ENCODE data around the gene ACAA1. TPM values are rescaled to one million over a fixed set of nuclear protein-coding genes. Genes with fewer than 3 reads are reported as not detected.

Gene ACAA1
- total and polyA plus RNA-seq, 2 donors = 33.3 to 75.2 TPM

DNA sequence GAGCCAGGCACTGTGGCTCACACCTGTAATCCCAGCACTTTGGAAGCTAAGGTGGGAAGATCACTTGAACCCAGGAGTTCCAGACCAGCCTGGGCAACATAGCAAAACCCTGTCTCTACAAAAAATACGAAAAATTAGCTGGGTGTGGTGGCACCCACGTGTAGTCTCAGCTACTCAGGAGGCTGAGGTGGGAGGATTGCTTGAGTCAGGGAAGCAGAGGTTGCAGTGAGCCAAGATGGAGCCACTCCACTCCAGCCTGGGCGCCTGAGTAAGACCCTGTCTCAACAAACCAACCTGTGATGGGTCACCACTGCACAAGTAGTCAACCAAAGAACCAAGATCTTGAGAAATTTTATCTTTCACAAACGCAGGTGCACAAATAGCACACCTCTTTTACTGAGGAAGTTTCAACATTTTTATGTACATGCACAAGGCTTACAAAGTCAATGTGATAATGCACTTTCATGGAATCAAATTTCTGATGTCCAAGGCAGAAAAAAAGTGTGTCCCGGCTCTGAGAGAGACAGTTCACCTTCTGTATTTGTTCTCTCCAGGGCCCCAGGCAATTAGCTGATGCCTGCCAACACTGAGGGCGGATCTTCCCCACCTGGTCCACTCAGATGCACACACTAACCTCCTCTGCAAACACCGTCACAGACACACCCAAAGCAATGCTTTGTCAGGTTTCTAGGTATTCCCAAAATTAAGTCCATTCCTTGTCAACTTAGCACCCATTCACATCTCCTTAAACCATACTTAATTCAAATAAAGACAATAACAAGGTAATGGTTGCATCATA lies 12.4 kb downstream of the ACAA1 start:
- Histone ChIP-seq H3K9me3 (ENCODE audit: control insufficient read depth in 2 of 2, insufficient read depth in 1 of 2, low read length in 1 of 2) (no peaks in the 10 kb centered on the region), H3K4me1 (ENCODE audit: control insufficient read depth in 2 of 2, insufficient read depth in 2 of 2, low read length in 2 of 2) (no peaks in the 10 kb centered on the region), H3K36me3 (ENCODE audit: control insufficient read depth in 2 of 2, insufficient read depth in 2 of 2, low read length in 1 of 2) (peaks cover 88 to 89% of the 10 kb centered on the region in 2 donors), H3K27ac (ENCODE audit: low read depth in 1 of 2, low read length in 1 of 2) (no peak overlapping the region), H3K27me3 (ENCODE audit: control insufficient read depth in 2 of 2, insufficient read depth in 1 of 2, low read length in 1 of 2) (no peaks in the 10 kb centered on the region), H3K4me3 (ENCODE audit: low read length in 2 of 2) (no peak overlapping the region)
- no peak for DNase-seq (ENCODE audit: low read depth in 6 of 9, low spot score in 9 of 9)
- WGBS = 91% methylated on average over 7 of the region's 7 CpGs

DNA sequence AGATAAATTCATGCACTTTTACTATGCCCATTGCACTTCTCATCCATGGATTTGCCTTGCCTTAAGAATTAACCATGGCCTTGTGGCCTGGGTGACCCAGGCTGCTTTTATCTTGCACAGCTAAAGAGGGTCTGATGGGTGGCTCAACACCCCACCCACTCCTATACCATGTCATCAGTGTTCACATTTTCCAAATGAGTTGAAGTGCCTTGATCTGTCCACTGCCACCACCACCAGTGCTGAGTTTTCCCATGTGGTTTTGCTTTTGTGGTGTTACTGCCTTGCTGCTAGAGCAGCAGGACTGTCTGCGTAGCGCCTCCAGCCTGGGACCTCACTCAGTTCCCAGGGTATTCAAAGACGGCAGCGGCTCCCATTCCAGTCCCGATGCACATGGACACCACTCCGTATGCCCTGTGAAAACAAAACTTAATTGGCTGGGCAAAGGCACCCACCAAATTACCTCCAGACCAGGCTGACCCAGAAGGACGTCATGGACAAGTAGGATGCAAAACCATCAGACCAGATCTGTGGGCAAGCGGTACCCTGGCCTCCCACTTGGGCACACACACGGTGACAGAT lies 14.1 kb downstream of the ACAA1 start:
- no peak for DNase-seq (ENCODE audit: low read depth in 6 of 9, low spot score in 9 of 9)
- Histone ChIP-seq H3K4me3 (ENCODE audit: low read length in 2 of 2) (no peak overlapping the region), H3K4me1 (ENCODE audit: control insufficient read depth in 2 of 2, insufficient read depth in 2 of 2, low read length in 2 of 2) (no peaks in the 10 kb centered on the region), H3K36me3 (ENCODE audit: control insufficient read depth in 2 of 2, insufficient read depth in 2 of 2, low read length in 1 of 2) (peaks cover 75 to 80% of the 10 kb centered on the region in 2 donors), H3K27me3 (ENCODE audit: control insufficient read depth in 2 of 2, insufficient read depth in 1 of 2, low read length in 1 of 2) (no peaks in the 10 kb centered on the region), H3K9me3 (ENCODE audit: control insufficient read depth in 2 of 2, insufficient read depth in 1 of 2, low read length in 1 of 2) (no peaks in the 10 kb centered on the region), H3K27ac (ENCODE audit: low read depth in 1 of 2, low read length in 1 of 2) (no peak overlapping the region)
- WGBS = 94% methylated on average over 9 of the region's 9 CpGs

DNA sequence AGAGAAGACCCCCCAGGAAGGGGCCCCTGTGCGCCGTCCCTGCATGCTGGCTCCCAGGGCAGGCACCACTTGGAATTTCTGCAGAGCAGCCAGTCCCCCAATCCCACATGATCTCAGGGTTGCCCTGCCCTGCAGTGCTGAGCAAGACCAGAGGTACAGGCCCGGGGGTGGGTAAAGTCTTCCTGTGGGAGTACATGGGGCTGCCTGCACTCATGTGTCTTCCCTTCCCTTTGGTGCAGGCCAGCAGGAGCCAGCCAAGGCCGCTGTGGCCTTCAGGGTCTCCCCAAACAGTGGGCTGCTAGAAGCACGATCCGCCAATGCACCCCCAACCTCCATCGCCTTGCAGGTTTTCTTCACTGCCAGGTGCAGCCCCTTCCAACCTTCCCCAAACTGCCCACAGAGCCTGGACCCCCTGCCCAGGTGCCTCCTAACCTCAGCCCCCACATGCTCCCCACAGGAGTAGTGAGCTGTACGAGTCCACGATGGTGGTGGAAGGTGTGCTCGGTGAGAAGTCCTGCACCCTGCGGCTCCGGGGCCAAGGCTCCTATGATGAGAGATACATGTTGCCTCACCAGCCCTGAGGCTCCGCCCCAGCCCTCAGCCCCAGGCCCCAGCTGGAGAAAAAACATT lies 15.0 kb downstream of the ACAA1 start:
- H3K27me3 ChIP-seq (ENCODE audit: control insufficient read depth in 2 of 2, insufficient read depth in 1 of 2, low read length in 1 of 2) = no peaks in the 10 kb centered on the region
- H3K36me3 ChIP-seq (ENCODE audit: control insufficient read depth in 2 of 2, insufficient read depth in 2 of 2, low read length in 1 of 2) = peaks cover 66 to 71% of the 10 kb centered on the region in 2 donors
- H3K27ac ChIP-seq (ENCODE audit: low read depth in 1 of 2, low read length in 1 of 2) = no peak overlapping the region
- no peaks in the 10 kb centered on the region for H3K4me1 ChIP-seq (ENCODE audit: control insufficient read depth in 2 of 2, insufficient read depth in 2 of 2, low read length in 2 of 2)
- 98% methylated on average over 13 of the region's 13 CpGs for WGBS
- H3K9me3 ChIP-seq (ENCODE audit: control insufficient read depth in 2 of 2, insufficient read depth in 1 of 2, low read length in 1 of 2) = no peaks in the 10 kb centered on the region
- H3K4me3 ChIP-seq (ENCODE audit: low read length in 2 of 2) = no peak overlapping the region
- DNase-seq (ENCODE audit: low read depth in 6 of 9, low spot score in 9 of 9) = no peak

DNA sequence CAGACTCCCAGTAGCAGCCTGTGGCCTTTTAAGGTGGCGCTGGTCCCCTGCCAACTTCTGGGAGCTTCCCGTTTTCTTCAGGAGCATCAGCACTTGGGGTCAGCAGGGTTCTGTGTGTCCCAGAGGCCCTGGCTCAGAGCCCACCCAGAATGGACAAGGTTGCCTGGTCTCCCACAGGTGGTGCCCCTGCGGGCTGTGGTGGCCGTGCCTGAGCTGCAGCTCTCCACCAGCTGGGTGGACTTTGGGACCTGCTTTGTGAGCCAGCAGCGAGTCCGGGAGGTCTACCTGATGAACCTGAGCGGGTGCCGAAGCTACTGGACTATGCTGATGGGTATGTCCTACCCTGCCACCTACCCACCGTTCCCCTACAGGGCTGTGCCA lies 15.5 kb downstream of the ACAA1 start:
- 97% methylated on average over 9 of the region's 9 CpGs for WGBS
- Histone ChIP-seq H3K9me3 (ENCODE audit: control insufficient read depth in 2 of 2, insufficient read depth in 1 of 2, low read length in 1 of 2) (no peaks in the 10 kb centered on the region), H3K4me1 (ENCODE audit: control insufficient read depth in 2 of 2, insufficient read depth in 2 of 2, low read length in 2 of 2) (no peaks in the 10 kb centered on the region), H3K4me3 (ENCODE audit: low read length in 2 of 2) (no peak overlapping the region), H3K36me3 (ENCODE audit: control insufficient read depth in 2 of 2, insufficient read depth in 2 of 2, low read length in 1 of 2) (peaks cover 61 to 66% of the 10 kb centered on the region in 2 donors), H3K27me3 (ENCODE audit: control insufficient read depth in 2 of 2, insufficient read depth in 1 of 2, low read length in 1 of 2) (no peaks in the 10 kb centered on the region), H3K27ac (ENCODE audit: low read depth in 1 of 2, low read length in 1 of 2) (no peak overlapping the region)
- DNase-seq (ENCODE audit: low read depth in 6 of 9, low spot score in 9 of 9) = no peak

DNA sequence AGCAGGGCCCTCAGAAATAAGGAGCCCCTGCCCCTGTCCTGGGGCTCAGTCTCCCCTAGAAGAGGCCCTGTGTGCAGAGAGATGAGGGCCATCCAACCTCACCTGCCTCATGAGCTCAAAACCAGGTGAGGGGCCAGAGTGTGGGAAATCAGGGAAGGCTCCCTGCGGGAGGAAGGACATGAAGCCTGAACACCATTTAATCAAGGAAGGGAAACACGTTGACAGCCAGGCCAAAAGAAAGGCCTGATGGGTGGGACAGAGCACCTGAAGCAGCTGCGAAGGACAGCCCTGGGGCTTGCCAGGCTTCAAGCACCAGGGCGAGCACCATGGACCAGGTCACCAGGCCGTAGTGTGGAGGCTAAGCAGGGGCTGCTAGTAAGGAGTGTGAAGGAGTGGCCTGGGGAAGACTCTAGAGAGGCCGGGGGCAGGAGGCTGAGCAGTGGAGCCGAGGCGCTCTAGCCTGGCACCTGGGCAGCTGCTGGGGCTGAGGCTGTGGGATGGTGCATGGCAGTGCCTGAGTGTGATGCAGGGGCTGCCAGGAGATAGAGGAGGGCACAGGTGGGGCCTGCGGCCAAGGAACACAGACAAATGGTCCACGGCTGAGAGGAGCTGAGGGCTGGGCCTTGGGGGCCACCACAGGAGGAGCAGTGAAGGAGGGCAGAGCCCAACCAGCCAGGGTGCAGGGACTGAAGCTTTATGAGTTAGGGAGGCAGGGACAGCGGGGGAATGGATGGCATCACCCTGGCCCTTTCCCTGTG lies 16.1 kb downstream of the ACAA1 start:
- Histone ChIP-seq H3K9me3 (ENCODE audit: control insufficient read depth in 2 of 2, insufficient read depth in 1 of 2, low read length in 1 of 2) (no peaks in the 10 kb centered on the region), H3K27me3 (ENCODE audit: control insufficient read depth in 2 of 2, insufficient read depth in 1 of 2, low read length in 1 of 2) (no peaks in the 10 kb centered on the region), H3K36me3 (ENCODE audit: control insufficient read depth in 2 of 2, insufficient read depth in 2 of 2, low read length in 1 of 2) (peaks cover 56 to 60% of the 10 kb centered on the region in 2 donors), H3K27ac (ENCODE audit: low read depth in 1 of 2, low read length in 1 of 2) (no peak overlapping the region), H3K4me3 (ENCODE audit: low read length in 2 of 2) (no peak overlapping the region), H3K4me1 (ENCODE audit: control insufficient read depth in 2 of 2, insufficient read depth in 2 of 2, low read length in 2 of 2) (no peaks in the 10 kb centered on the region)
- WGBS = 96% methylated on average over 11 of the region's 11 CpGs
- DNase-seq (ENCODE audit: low read depth in 6 of 9, low spot score in 9 of 9) = no peak

DNA sequence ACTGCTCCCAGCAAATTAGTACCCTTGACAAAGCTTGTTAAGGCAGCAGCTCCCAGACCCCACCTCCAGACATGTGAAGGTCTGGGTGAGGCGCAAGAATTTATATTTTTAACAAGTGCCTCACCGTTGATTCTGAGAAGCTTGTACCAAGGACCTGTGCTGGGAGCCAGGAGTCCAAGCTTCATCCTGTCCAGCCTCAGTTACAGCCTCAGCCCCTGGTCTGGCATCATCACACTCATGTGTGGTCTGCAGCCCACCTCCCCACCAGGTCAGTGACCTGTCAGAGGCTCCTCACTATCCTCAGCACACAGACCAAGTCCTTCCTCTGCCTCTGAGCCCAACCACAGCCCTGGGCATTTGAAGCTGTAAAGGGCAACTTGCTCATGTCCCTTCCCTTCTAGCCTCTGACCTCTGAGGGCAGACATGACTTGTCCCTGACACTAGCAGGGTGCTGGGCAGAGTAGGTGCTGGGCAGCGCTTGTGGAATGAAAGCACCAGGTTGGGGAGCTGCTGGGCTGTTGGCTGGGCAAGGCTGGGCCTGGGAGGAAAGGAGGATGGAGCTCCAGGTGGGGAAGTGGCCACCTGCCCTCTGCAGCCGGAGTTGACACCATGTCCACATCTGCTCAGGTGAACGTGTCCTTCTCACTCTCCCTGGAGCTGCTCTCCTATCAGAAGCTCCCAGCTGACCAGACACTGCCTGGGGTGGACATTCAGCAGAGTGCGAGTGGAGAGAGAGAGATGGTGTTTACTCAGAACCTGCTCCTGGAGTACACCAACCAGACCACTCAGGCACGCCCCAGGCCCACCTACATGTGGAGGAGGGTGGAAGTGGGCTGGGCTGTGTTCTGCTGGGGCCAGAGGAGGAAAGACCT lies 16.9 kb downstream of the ACAA1 start:
- H3K27ac ChIP-seq (ENCODE audit: low read depth in 1 of 2, low read length in 1 of 2) = no peak overlapping the region
- H3K4me1 ChIP-seq (ENCODE audit: control insufficient read depth in 2 of 2, insufficient read depth in 2 of 2, low read length in 2 of 2) = no peaks in the 10 kb centered on the region
- no peak for DNase-seq (ENCODE audit: low read depth in 6 of 9, low spot score in 9 of 9)
- H3K27me3 ChIP-seq (ENCODE audit: control insufficient read depth in 2 of 2, insufficient read depth in 1 of 2, low read length in 1 of 2) = no peaks in the 10 kb centered on the region
- 91% methylated on average over 7 of the region's 7 CpGs for WGBS
- H3K9me3 ChIP-seq (ENCODE audit: control insufficient read depth in 2 of 2, insufficient read depth in 1 of 2, low read length in 1 of 2) = no peaks in the 10 kb centered on the region
- no peak overlapping the region for H3K4me3 ChIP-seq (ENCODE audit: low read length in 2 of 2)
- H3K36me3 ChIP-seq (ENCODE audit: control insufficient read depth in 2 of 2, insufficient read depth in 2 of 2, low read length in 1 of 2) = peaks cover 49 to 52% of the 10 kb centered on the region in 2 donors

DNA sequence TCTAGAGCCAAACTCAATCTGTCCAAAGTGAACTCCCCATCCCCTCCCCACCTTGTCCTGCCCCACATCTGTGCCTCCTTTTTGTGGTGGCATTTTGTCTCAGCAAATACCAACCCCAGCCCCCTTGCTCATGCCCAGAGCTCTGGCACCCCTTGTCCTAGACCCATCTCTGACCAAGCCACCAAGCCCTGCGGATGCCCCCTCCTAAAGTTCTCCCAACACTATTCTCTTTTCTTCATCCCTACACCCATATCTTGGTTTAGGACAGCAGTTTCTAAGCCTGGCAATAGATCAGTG lies 17.7 kb downstream of the ACAA1 start:
- Histone ChIP-seq H3K27me3 (ENCODE audit: control insufficient read depth in 2 of 2, insufficient read depth in 1 of 2, low read length in 1 of 2) (no peaks in the 10 kb centered on the region), H3K4me3 (ENCODE audit: low read length in 2 of 2) (no peak overlapping the region), H3K4me1 (ENCODE audit: control insufficient read depth in 2 of 2, insufficient read depth in 2 of 2, low read length in 2 of 2) (no peaks in the 10 kb centered on the region), H3K9me3 (ENCODE audit: control insufficient read depth in 2 of 2, insufficient read depth in 1 of 2, low read length in 1 of 2) (no peaks in the 10 kb centered on the region), H3K36me3 (ENCODE audit: control insufficient read depth in 2 of 2, insufficient read depth in 2 of 2, low read length in 1 of 2) (peaks cover 41 to 44% of the 10 kb centered on the region in 2 donors), H3K27ac (ENCODE audit: low read depth in 1 of 2, low read length in 1 of 2) (no peak overlapping the region)
- WGBS = 100% methylated on average over 1 of the region's 1 CpG
- no peak for DNase-seq (ENCODE audit: low read depth in 6 of 9, low spot score in 9 of 9)

DNA sequence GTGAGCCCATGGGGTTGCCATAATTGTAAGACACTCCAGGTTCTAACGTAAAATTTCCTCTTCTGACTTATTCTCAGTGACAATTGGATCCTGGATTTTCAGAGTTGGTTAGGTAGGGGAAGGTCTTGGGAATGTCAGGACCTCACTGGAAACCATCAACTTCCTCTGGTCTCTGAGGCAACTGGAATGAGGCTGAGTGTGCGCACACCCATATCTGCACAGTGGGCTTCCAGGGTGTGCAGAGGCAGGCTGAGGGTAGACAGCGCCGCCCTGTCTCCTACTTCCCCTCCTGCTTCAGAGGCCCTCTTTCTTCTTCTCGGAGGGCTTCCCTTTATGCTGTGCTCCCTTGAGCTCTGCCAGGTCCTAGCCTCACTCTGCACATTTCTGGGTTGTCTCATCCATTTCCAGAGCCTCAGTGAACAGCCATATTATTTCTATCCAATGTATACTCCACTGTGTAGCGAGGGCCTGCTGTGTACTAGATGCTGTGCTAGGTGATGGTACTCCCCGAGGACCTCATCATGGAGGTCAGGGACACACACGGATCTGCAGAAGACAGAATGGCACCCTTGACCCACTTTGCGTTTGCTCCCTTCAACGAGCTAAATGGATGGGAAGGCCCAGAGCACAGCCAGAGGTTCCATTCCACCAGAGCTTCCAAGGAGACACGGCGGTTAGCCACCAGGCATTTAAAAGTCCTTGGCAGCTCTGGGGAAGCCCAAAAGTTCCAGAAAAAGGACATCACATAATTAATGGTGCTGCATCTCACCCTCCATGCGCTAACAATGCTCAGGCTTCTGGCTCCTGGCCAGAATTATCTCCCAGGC lies 18.3 kb downstream of the ACAA1 start:
- Histone ChIP-seq H3K4me3 (ENCODE audit: low read length in 2 of 2) (no peak overlapping the region), H3K9me3 (ENCODE audit: control insufficient read depth in 2 of 2, insufficient read depth in 1 of 2, low read length in 1 of 2) (peaks cover 0 to 1% of the 10 kb centered on the region in 2 donors), H3K4me1 (ENCODE audit: control insufficient read depth in 2 of 2, insufficient read depth in 2 of 2, low read length in 2 of 2) (no peaks in the 10 kb centered on the region), H3K27me3 (ENCODE audit: control insufficient read depth in 2 of 2, insufficient read depth in 1 of 2, low read length in 1 of 2) (no peaks in the 10 kb centered on the region), H3K36me3 (ENCODE audit: control insufficient read depth in 2 of 2, insufficient read depth in 2 of 2, low read length in 1 of 2) (peaks cover 39 to 41% of the 10 kb centered on the region in 2 donors), H3K27ac (ENCODE audit: low read depth in 1 of 2, low read length in 1 of 2) (no peak overlapping the region)
- no peak for DNase-seq (ENCODE audit: low read depth in 6 of 9, low spot score in 9 of 9)
- WGBS = 97% methylated on average over 13 of the region's 13 CpGs

Measured in thymus (tissue), 11 donors.